H1 (cell line): ENCODE measurements around the gene OASL. TPM values are rescaled to one million over a fixed set of nuclear protein-coding genes. Genes with fewer than 3 reads are reported as not detected.

Experiments used
- GTF2F1 ChIP-seq: IDR thresholded peaks from 2 replicates; pipeline ENCODE4 v1.6.1; 2012; ENCODE audit warnings: low read depth, low read length, improper control_type of control experiment, borderline replicate concordance
- NRF1 ChIP-seq: IDR thresholded peaks from 2 replicates; pipeline ENCODE4 v1.6.1; 2011; ENCODE audit warnings: mild to moderate bottlenecking, low read depth, low read length, improper control_type of control experiment
- RBBP5 ChIP-seq: IDR thresholded peaks from 2 replicates; pipeline ENCODE4 v1.7.1; 2012; ENCODE audit warnings: low read depth, mild to moderate bottlenecking, inconsistent platforms, low read length, moderate library complexity, borderline replicate concordance
- polyA plus RNA-seq, 7 experiments: library from polyadenylated mRNA; depleted of rRNA in 3 of 7; stranded (reverse) in 5 of 7; unstranded in 2 of 7; fragments of >200 nt in 5 of 7; fragments of 200-250 nt in 2 of 7; gene quantifications; 1 replicate in 5 of 7; 2 replicates in 1 of 7; 4 replicates in 1 of 7; pipeline versions ENCODE4 v1.2.1 to v1.2.3, GENCODE V29; 2011 to 2013; ENCODE audit warnings: missing spikeins in 2 of 7, mixed read lengths in 2 of 7
- total RNA-seq: library from RNA; stranded (reverse); fragmentation: NEBNext Ultra II Directional; extraction: Animal tissue kit (Norgen Biotek cat#: 25700); gene quantifications from 2 replicates; pipeline ENCODE4 v1.2.1, GENCODE V29; 2021

Gene OASL
- total and polyA plus RNA-seq, 2 of the 8 experiments (the other 6 are each of a cell fraction or from before 2014, with no cell fraction given), result not detected

DNA sequence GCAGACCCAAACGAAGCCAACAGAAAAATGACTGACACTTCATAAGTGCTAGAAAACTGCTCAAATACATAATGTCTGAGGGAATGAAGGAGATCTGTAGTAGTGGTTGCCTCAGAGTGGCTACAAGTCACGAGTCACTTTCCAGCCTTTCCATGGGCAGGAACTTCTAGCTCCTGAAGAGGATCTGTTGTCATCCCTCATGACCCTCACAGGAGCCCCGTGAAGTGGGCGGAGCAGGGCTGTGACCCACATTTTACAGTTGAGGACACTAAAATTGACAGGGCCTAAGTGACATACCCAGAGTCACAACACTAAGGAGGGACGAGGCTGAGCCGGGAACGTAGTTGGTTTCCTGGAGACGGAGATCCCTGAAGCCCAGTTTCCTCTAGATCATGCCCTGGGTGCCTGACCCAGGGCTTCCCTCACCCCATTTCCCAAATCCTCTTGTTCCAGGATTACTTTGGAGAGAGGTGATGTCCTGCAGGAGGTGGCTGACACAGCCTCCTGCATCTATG, 47.8 kb upstream of the OASL start (continued):
- no peak for TF ChIP-seq RBBP5
- TF ChIP-seq NRF1, result no peak
- TF ChIP-seq GTF2F1, result no peak
